GM23338 (cell line): ENCODE results near the gene TIMM13. TPM values are rescaled to one million over a fixed set of nuclear protein-coding genes. Genes with fewer than 3 reads are reported as not detected.
"Not testable (repeated sequence)": the region's sequence is repeated elsewhere in the genome, so short reads cannot be mapped to it uniquely, and the experiment has no call there.

Experiments
- ATAC-seq: fragments of 200-7000 bp; cut with Tn5 transposase; 3 replicates; pipeline ENCODE4 v1.9.1; 2020
- DNase-seq: peaks from one replicate; pipeline ENCODE4 v3.0.0-alpha.2; 2015; ENCODE audit warnings: low spot score
- H2AFZ ChIP-seq: fragments of 200-600 bp; sonication (generic); 2 replicates; pipeline ENCODE4 v1.8.0; 2016; ENCODE audit warnings: antibody characterized with exemption, mild to moderate bottlenecking, moderate library complexity
- H3F3A ChIP-seq: fragments of 200-600 bp; sonication (generic); replicated peaks from 2 replicates; pipeline ENCODE4 v1.8.0; 2017; ENCODE audit warnings: antibody characterized with exemption, mixed run types, low read depth
- H3K27ac ChIP-seq: fragments of 200-600 bp; sonication (generic); 2 replicates; pipeline ENCODE4 v1.6.1; 2016; ENCODE audit warnings: low read depth
- H3K27me3 ChIP-seq: fragments of 200-600 bp; sonication (generic); 2 replicates; pipeline ENCODE4 v1.8.0; 2016; ENCODE audit warnings: mild to moderate bottlenecking, mixed run types, moderate library complexity; ENCODE audit not compliant: insufficient read depth
- H3K36me3 ChIP-seq: fragments of 200-600 bp; sonication (generic); 2 replicates; pipeline ENCODE4 v1.8.0; 2016; ENCODE audit warnings: mild to moderate bottlenecking; ENCODE audit not compliant: insufficient read depth
- H3K4me1 ChIP-seq: fragments of 200-600 bp; sonication (generic); 2 replicates; pipeline ENCODE4 v1.8.0; 2016; ENCODE audit warnings: mild to moderate bottlenecking, moderate library complexity; ENCODE audit not compliant: insufficient read depth
- H3K4me2 ChIP-seq: fragments of 200-600 bp; sonication (generic); 2 replicates; pipeline ENCODE4 v1.7.1; 2017; ENCODE audit warnings: mixed run types
- H3K4me3 ChIP-seq: fragments of 200-600 bp; sonication (generic); 2 replicates; pipeline ENCODE4 v1.6.1; 2016; ENCODE audit warnings: mixed run types
- H3K79me2 ChIP-seq: fragments of 200-600 bp; sonication (generic); replicated peaks from 2 replicates; pipeline ENCODE4 v1.8.0; 2017; ENCODE audit warnings: mild to moderate bottlenecking; ENCODE audit not compliant: insufficient read depth
- H3K9me2 ChIP-seq: fragments of 200-600 bp; sonication (generic); 2 replicates; pipeline ENCODE4 v1.8.0; 2017; ENCODE audit not compliant: insufficient read depth
- H4K20me1 ChIP-seq: fragments of 200-600 bp; sonication (generic); replicated peaks from 2 replicates; pipeline ENCODE4 v1.8.0; 2017; ENCODE audit warnings: mild to moderate bottlenecking; ENCODE audit not compliant: insufficient read depth
- H3K27ac Mint-ChIP-seq: 2 replicates; pipeline ENCODE4 v1.8.0; 2020; ENCODE audit warnings: inconsistent platforms, mild to moderate bottlenecking, moderate library complexity, mixed read lengths
- H3K27me3 Mint-ChIP-seq: 3 replicates; pipeline ENCODE4 v1.8.0; 2022; ENCODE audit warnings: low read depth, mild to moderate bottlenecking, moderate library complexity, mixed read lengths, inconsistent platforms; ENCODE audit not compliant: insufficient read depth, poor library complexity
- H3K36me3 Mint-ChIP-seq: 3 replicates; pipeline ENCODE4 v1.8.0; 2021; ENCODE audit warnings: low read depth, mild to moderate bottlenecking, inconsistent platforms, moderate library complexity, mixed read lengths
- H3K4me1 Mint-ChIP-seq: 3 replicates; pipeline ENCODE4 v1.8.0; 2020; ENCODE audit warnings: mild to moderate bottlenecking, inconsistent platforms, mixed read lengths
- H3K4me3 Mint-ChIP-seq: 3 replicates; pipeline ENCODE4 v1.8.0; 2021; ENCODE audit warnings: moderate library complexity, mild to moderate bottlenecking, inconsistent platforms, mixed read lengths
- H3K9me3 Mint-ChIP-seq: 3 replicates; pipeline ENCODE4 v1.8.0; 2020; ENCODE audit warnings: moderate library complexity, mild to moderate bottlenecking, inconsistent platforms, mixed read lengths
- CREB1 ChIP-seq: fragments of 250-450 bp; sonication (Bioruptor Pico); IDR thresholded peaks from 2 replicates; pipeline ENCODE4 v1.5.0; 2020; ENCODE audit warnings: low read depth, mild to moderate bottlenecking, moderate library complexity
- CTCF ChIP-seq, 2 experiments: fragments of 200-600 bp in 1 of 2; sonication (generic) in 1 of 2; conservative IDR thresholded peaks; 2 replicates each; pipeline versions ENCODE4 v1.5.1 to v1.6.1; 2016 to 2017; ENCODE audit warnings: antibody characterized with exemption in 2 of 2, low read depth in 2 of 2, mild to moderate bottlenecking in 2 of 2, moderate library complexity in 1 of 2
- ETS1 ChIP-seq: IDR thresholded peaks from 2 replicates; pipeline ENCODE4 v1.6.1; 2016; ENCODE audit warnings: antibody characterized with exemption
- EZH2 ChIP-seq: fragments of 200-600 bp; sonication (generic); IDR thresholded peaks from one replicate; pipeline ENCODE4 v1.8.0; 2017; ENCODE audit warnings: antibody characterized with exemption, mild to moderate bottlenecking, low read depth; ENCODE audit not compliant: unreplicated experiment
- EZH2phosphoT487 ChIP-seq: fragments of 200-600 bp; sonication (generic); IDR thresholded peaks from one replicate; pipeline ENCODE4 v1.8.1; 2018; ENCODE audit warnings: antibody characterized with exemption; ENCODE audit not compliant: unreplicated experiment
- POLR2AphosphoS5 ChIP-seq: IDR thresholded peaks from 2 replicates; pipeline ENCODE4 v1.6.1; 2016; ENCODE audit warnings: antibody characterized with exemption, low read depth
- REST ChIP-seq: IDR thresholded peaks from one replicate; pipeline ENCODE4 v1.6.1; 2018; ENCODE audit warnings: antibody characterized with exemption; ENCODE audit not compliant: unreplicated experiment
- ZNF114 ChIP-seq: fragments of 250-450 bp; sonication (Bioruptor Pico); IDR thresholded peaks from 2 replicates; pipeline ENCODE4 v1.5.0; 2020; ENCODE audit warnings: mild to moderate bottlenecking, moderate library complexity
- ZNF331 ChIP-seq: fragments of 250-450 bp; sonication (Bioruptor Pico); IDR thresholded peaks from 2 replicates; pipeline ENCODE4 v1.5.0; 2020; ENCODE audit warnings: low read depth, mild to moderate bottlenecking, moderate library complexity
- ZNF462 ChIP-seq: fragments of 250-450 bp; sonication (Bioruptor Pico); IDR thresholded peaks from 2 replicates; pipeline ENCODE4 v1.5.0; 2020; ENCODE audit warnings: mild to moderate bottlenecking, moderate library complexity
- polyA plus RNA-seq: library from polyadenylated mRNA; unstranded; fragments of >200 nt; fragmentation: Nextera tagmentation; extraction: Ambion mirVana; gene quantifications from 2 replicates; pipeline ENCODE4 v1.2.1, GENCODE V29; 2016
- total RNA-seq: library from RNA; depleted of rRNA; stranded (reverse); fragments of >200 nt; shearing (Covaris generic); gene quantifications from 2 replicates; pipeline ENCODE4 v1.2.3, GENCODE V29; 2014

TIMM13 gene
- total and polyA plus RNA-seq, 2 experiments from 2014 or later = 140 to 347 TPM

GRCh38 chr19:2392899-2393298, 34.5 kb downstream of the TIMM13 start:
- H3K27ac Mint-ChIP-seq, H3K4me1 ChIP-seq, H3K27me3 ChIP-seq, H4K20me1 ChIP-seq, H3K4me2 ChIP-seq, H3K4me3 ChIP-seq, H2AFZ ChIP-seq, H3K4me3 Mint-ChIP-seq, H3F3A ChIP-seq, H3K4me1 Mint-ChIP-seq, H3K36me3 ChIP-seq, H3K79me2 ChIP-seq, DNase-seq, H3K27ac ChIP-seq, ATAC-seq, H3K9me2 ChIP-seq, H3K9me3 Mint-ChIP-seq, H3K36me3 Mint-ChIP-seq: not testable (repeated sequence)
- H3K27me3 Mint-ChIP-seq = peaks cover 12% of the 10 kb centered on the region

- Histone ChIP-seq H3K4me1 (no peaks in the 10 kb centered on the region), H3K9me2 (no peaks in the 10 kb centered on the region), H2AFZ (no peak overlapping the region), H3K36me3 (no peaks in the 10 kb centered on the region), H3K4me2 (no peak overlapping the region), H3K79me2 (no peaks in the 10 kb centered on the region), H3K4me3 (no peak overlapping the region), H3K27me3 (no peaks in the 10 kb centered on the region), H3F3A (no peaks in the 10 kb centered on the region), H3K27ac (no peak overlapping the region), H4K20me1 (no peaks in the 10 kb centered on the region)
- peaks cover 2% of the 10 kb centered on the region; the same call in 2 of the 3 replicates for H3K9me3 Mint-ChIP-seq
- no peaks in the 10 kb centered on the region for H3K36me3 Mint-ChIP-seq
- ATAC-seq (no peak), DNase-seq (no peak)
- H3K4me3 Mint-ChIP-seq = no peak overlapping the region
- no peaks in the 10 kb centered on the region for H3K4me1 Mint-ChIP-seq
- no peak overlapping the region for H3K27ac Mint-ChIP-seq
- H3K27me3 Mint-ChIP-seq = peaks cover 13% of the 10 kb centered on the region
- no peak for TF ChIP-seq EZH2
- TF ChIP-seq REST = no peak
- no peak for TF ChIP-seq ZNF462
- TF ChIP-seq EZH2phosphoT487 = no peak
- no peak for TF ChIP-seq CTCF (conservative IDR thresholded peaks at IDR 0.05; ENCODE audit: low read depth in 2 of 2)
- TF ChIP-seq ETS1 = no peak
- TF ChIP-seq POLR2AphosphoS5 = no peak
- TF ChIP-seq ZNF114 (CRISPR knock-in tag) = no peak
- no peak for TF ChIP-seq CREB1 (CRISPR knock-in tag)
- no peak for TF ChIP-seq ZNF331 (CRISPR knock-in tag)
Measured at GRCh38 chr19:2392366-2392765, 35.0 kb downstream of the TIMM13 start.
